Hepatocyte (in vitro differentiated cells): ENCODE results near the gene IKZF3.

ENCODE experiments used
- CTCF ChIP-seq: fragments of 200-600 bp; sonication (generic); IDR thresholded peaks from 2 replicates; pipeline ENCODE4 v1.5.1; 2016; ENCODE audit warnings: antibody characterized with exemption, mild to moderate bottlenecking; ENCODE audit not compliant: poor library complexity
- EZH2 ChIP-seq: fragments of 200-600 bp; sonication (generic); IDR thresholded peaks from 2 replicates; pipeline ENCODE4 v1.6.1; 2016; ENCODE audit warnings: antibody characterized with exemption, mild to moderate bottlenecking, borderline replicate concordance
- EZH2phosphoT487 ChIP-seq: fragments of 200-600 bp; sonication (generic); IDR thresholded peaks from one replicate; pipeline ENCODE4 v1.6.1; 2018; ENCODE audit warnings: antibody characterized with exemption, mild to moderate bottlenecking, low read depth, moderate library complexity; ENCODE audit not compliant: unreplicated experiment, severe bottlenecking

- no peak for TF ChIP-seq CTCF
- no peak for TF ChIP-seq EZH2phosphoT487
- TF ChIP-seq EZH2, result no peak
These were observed 140.9 kb downstream of the IKZF3 start for GRCh38 chr17:39722965-39723848.
